Fibroblast of upper back skin (primary cell): ENCODE results near the gene PLBD2.

ENCODE experiments used
- DNase-seq: peaks from one replicate; pipeline ENCODE4 v3.0.0-alpha.2; 2013

PLBD2 gene

DNA sequence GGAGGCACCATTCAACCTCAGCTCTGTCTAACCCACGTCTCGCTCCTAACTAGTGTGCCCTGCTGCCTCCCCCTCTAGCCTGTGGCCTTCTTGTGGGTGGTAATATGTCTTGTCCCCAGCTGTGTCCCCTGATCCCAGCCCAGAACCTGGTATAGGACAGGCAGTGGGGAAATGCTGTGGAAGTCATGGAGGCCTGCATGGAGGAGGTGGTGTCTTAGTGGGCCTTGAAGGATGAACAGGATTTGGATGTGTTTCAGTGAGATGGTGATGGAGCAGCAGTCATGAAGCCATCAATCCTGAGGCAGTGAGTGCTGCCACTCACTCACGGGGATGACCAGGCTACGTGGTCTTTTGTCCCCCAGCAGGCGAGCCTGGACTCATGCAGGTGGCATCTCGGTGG, 13.4 kb downstream of the PLBD2 start:
- DNase-seq = no peak

DNA sequence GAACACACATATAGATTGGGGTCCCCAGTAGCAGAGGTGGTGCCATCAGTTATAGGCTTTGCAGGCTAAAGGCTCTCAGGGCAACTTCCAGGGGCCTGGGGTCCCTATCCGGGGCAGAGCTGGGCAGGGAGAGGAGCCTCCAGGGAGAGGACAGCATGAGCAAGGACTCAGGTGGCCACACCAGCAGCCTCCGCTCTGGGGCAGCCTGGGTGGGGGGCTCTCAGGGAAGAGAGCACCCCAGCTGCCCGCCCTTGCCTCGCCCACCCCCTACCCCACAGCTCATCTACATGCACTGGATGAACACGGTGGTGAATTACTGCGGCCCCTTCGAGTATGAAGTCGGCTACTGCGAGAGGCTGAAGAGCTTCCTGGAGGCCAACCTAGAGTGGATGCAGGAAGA, 14.0 kb downstream of the PLBD2 start:
- DNase-seq = no peak

DNA sequence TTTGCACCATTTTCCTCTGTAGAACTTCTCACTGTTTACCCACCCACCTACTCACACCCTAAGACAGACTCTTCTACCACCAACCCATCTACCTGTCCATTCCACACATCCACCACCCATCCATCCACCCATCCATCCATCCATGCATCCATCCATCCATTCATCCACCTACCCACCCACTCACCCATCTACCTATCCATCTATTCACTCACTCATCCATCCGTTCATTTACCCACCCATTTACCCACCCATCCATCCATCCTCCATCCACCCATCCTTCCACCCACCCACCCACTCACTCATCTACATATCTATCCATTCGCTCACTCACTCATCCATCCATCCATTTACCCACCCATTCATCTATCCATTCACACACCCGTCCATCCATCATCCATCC, 15.1 kb downstream of the PLBD2 start:
- DNase-seq = no peak

DNA sequence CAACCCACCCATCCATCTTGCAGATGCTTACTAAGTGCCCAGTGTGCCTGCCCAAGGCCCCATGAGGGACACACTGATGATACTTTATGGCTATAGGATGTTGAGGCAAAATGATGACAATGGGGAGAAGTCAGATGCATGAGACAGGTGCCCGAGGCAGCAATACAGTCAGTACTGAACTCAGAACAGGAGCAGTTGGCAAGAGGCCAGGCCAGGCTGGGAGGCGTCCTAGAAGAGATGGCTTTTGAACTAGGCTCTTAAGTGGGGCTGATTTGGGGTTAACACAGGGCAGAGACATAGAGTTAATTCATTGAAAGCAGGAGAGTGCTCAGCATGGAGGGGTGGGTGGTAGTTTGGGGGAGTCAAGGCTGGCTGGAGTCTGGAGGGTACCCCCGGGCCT, 15.6 kb downstream of the PLBD2 start:
- no peak for DNase-seq

DNA sequence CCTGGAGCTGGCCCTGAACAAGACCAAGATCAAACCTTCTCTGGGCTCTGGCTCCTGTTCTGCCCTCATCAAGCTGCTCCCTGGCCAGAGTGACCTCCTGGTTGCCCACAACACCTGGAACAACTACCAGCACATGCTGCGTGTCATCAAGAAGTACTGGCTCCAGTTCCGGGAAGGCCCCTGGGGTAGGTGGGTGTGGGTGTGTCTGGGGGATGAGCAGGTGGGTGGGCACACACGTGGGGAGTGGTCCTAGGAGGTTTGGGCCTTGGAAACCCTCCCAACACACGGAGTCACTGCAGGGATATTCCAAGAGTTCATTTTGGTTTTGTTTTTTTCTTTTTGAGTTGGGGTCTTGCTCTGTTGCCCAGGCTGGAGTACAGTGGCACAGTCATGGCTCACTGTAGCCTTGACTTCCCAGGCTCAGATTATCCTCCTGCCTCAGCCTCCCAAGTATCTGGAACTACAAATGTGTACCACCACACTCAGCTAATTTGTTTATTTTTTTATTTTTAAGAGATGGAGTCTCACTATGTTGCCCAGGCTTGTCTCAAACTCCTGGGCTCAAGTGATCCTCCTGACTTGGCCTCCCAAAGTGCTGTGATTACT, 16.5 kb downstream of the PLBD2 start:
- no peak for DNase-seq

DNA sequence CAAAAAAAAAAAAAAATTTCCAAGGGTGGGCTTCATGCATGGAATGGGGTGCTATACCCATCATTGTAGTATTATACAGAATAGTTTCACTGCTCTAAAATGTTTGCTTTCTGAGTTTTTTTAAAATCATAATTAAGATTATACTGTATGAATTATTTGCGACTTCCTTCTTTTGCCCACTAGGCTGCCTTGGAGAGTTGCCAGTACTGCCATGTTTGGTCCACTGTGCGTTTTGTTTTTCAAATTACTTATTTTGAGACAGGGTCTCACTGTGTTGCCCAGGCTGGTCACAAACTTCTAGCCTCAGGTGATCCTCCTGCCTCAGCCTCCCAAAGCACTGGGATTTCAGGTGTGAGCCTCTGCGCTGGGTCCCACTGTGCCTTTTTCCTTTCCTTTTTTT, 19.9 kb downstream of the PLBD2 start:
- no peak for DNase-seq

DNA sequence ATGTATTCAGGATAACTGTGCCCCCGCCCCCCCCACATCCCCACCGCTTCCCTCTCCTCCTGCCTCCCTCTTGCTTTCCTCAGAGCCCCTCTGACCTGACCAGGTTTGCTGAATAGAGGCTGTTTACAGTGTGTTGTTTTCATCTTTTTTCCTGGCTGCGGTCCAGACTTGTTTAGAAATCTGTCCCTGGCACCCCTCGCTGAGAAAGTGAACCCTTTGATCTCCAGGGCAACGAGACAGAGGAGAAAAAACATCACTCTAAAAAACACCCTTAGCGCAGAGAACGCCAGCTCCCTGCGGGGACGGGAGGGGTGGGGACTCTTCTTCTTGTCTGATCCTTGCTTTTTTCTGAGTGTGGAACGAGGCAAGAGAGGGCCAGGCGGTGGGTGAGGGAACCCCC, 22.8 kb downstream of the PLBD2 start:
- DNase-seq = no peak

DNA sequence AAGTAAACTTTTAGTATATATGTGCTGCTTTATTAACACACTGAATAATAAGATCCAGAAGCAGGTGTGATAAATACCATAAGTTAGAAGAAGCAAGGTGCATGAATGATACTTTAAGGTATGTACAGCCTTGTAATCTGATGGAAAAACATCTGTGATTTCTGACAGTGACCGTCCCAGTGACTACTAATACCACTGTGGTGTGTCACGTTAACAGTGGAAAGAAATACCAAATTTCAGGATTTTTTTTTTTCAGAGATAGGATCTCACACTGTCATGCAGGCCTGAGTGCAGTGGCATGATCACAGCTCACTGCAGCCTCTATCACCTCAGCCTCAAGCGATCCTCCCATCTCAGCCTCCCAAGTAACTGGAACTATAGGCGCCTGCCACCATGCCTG, 23.8 kb downstream of the PLBD2 start:
- no peak for DNase-seq

DNA sequence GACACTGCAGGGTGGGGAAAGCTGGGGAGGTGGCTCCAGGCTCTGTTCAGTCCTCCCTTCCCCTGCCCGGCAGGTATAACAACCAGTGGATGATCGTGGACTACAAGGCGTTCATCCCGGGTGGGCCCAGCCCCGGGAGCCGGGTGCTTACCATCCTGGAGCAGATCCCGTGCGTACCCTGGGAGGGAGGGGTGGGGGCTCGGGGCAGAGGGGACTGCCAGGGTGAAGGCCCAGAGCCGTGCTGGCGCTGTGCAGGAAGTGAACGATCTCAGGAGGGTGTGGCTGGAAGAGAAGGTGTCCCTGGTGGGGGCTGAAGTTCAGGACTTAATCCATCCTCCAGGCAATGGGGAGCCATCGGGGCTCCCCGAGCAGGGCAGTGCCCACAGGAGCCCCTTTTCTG, 26.4 kb downstream of the PLBD2 start:
- DNase-seq = no peak

DNA sequence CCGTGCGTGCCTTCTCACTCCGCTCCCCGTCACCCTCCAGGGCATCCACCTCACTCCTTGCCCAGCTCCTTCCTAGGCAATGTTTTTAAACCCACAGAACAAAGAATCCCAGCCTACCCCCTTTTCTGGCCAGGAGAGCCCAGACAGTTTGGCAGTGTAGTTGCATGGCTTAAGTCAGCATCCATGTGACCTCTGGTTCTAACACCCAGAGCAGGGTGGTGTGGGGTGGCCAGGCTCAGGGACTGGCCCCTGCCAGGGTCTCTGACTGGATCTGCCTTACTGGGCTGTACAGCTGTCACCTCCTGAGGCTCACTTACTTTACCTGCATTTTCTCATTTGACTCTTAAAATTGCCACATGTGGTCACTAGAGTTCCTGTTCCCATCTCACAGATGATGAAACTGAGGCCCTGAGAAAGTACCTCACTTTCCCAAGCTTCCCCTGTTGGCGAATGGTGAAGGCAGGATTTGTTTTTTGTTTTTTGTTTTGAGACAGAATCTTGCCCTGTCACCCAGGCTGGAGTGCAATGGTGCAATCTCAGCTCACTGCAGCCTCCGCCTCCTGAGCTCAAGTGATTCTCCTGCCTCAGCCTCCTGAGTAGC, 27.0 kb downstream of the PLBD2 start:
- DNase-seq = no peak

DNA sequence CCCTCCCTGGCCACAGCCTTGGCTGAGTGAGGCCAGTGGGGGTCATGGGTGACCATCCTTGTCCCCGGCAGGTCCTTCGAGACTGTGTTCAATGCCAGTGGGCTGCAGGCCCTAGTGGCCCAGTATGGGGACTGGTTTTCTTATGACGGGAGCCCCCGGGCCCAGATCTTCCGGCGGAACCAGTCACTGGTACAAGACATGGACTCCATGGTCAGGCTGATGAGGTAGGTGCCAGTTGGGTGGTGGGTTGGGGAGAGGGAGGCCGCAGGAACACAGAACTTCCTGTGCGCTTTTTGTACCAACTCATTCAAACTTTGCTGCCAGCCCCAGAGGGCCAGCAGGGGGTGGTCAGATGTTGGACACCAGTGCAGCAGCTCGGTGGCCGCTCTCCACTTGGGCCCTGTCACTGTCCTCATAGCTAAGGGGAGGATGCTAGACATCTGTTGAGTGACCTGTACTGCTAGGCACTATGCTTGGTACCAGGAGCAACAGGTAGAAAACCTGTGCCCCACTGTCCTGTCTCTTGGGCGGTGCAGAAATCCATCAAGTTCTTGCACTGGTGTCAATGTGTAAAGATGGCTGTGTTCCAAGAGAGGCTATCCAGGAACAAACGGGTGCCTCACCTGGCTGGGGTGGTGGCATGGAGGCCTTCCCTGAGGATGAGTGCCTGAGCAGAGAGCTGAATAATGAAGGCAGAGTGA, 28.6 kb downstream of the PLBD2 start:
- no peak for DNase-seq

DNA sequence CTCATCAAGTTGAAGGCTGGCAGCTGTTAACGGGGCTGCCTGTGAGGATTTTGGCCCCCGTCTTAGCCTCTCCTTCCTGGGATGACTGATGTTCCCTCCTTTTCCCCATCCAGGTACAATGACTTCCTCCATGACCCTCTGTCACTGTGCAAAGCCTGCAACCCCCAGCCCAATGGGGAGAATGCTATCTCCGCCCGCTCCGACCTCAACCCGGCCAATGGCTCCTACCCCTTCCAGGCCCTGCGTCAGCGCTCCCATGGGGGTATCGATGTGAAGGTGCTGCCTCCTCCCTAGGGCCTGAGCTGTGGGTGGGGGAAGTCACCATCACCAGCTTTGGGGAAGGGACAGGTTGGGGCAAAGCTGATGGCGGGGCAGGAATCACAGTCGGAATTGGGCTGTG, 29.2 kb downstream of the PLBD2 start:
- DNase-seq = no peak

DNA sequence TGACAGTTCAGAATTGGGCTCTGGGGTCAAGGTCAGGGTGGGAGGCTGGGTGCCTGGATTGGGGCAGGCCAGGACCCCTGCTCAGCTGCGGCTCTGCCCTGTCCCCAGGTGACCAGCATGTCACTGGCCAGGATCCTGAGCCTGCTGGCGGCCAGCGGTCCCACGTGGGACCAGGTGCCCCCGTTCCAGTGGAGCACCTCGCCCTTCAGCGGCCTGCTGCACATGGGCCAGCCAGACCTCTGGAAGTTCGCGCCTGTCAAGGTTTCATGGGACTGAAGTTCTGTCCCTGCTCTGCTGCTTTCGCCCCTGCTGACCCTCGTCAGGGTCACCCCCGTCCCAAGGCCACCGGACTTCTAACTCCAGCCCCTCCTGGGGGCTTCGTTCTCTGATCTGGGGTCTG, 30.0 kb downstream of the PLBD2 start:
- no peak for DNase-seq

DNA sequence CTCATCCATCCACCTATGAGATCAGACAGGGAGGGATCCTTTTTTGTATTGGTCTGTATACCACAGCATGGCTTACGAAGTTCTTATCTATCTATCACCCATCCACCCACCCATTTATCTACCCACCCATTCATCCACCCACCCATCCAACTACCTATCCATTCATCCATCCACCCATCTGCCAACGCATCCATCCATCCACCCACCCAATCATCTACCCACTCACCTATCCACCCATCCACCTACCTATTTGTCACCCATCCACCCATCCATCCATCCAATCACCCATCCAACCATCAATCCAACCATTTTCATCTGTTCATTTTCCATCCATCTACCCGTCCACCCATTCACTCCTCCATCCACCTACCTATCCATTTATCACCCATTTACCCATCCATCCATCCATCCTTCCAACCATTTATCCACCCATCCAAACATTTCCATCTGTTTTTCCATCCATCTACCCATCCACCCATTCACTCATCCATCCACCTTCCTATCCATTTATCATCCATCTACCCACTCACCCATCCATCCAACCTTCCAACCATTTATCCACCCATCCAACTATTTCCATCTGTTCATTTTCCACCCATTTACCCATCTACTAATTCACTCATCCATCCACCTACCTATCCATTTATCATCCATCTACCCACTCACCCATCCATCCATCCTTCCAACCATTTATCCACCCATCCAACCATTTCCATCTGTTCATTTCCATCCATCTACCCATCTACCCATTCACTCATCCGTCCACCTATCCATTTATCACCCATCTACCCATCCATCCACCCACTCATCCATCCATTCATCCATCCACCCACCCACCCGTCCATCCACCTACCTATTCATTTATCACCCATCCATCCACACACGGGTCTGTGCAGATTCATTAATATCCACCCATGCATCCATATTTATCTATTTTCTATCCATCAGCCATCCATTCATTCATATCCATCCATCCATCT, 32.0 kb downstream of the PLBD2 start:
- DNase-seq = no peak

DNA sequence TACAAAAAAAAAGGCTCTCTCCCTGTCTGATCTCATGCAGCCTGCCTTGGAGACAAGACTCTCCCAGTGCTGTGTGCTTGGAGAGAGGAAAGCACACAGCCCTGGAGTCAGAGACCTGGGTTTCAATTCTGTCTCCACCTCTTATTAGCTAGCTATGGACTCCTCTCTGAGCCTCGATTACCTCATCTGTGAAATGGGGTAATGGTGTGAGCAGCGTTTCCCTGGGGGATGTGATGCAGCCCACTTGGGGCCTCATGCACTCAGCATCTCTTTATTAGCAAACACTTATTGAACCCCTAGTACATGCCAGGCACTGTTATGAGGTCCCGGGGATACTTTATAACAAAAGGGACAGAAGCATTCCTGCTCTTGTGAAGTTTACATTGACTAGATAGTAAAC, 32.8 kb downstream of the PLBD2 start:
- DNase-seq = no peak

DNA sequence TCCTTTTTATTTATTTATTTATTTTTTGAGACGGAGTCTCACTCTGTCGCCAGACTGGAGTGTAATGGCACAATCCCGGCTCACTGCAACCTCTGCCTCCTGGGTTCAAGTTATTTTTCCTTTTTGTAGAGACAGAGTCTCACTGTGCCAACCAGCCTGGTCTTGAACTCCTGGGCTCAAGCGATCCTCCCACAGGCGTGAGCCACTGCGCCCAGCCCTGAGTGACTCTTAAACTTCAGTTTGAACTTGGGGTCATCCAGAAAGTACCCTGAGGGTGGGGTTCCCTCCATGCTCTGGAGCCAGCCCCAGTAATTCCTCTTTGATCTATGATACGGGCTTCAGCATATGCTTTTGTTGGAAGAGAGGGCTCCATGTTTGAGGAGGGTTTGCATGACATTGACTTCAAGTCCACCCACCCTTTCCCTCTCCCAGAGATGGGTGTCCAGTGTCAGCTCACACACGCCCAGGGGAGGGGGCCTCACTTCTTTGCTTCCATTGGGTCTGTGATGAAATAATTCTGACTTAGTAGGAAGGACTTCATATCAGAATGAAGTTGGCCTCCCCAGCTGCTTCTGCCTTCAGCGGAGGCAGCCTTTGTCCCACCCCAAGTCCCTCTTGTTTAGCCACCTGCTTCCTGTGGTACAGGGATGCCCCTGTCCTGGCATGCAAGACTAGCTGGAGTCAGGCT, 33.4 kb downstream of the PLBD2 start:
- DNase-seq = no peak

DNA sequence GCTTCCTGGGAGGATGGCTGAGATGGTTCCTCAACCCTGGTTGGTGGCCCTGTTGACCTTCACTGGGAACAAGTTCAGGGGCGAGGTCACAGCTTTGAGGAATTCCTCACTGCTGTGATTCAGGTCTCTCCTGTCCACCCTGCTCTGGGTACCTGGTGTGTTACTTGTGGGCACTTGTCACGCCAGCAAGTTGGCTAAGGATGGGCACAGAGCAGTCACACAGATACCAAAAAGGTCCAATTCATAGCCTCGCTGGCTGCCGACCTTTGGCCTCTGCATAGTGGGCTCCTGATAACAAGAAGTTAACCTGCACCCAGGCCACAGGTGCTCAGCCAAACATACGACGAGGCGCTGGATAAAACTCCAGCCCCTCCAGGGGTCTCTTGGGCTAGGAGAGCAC, 34.1 kb downstream of the PLBD2 start:
- no peak for DNase-seq

DNA sequence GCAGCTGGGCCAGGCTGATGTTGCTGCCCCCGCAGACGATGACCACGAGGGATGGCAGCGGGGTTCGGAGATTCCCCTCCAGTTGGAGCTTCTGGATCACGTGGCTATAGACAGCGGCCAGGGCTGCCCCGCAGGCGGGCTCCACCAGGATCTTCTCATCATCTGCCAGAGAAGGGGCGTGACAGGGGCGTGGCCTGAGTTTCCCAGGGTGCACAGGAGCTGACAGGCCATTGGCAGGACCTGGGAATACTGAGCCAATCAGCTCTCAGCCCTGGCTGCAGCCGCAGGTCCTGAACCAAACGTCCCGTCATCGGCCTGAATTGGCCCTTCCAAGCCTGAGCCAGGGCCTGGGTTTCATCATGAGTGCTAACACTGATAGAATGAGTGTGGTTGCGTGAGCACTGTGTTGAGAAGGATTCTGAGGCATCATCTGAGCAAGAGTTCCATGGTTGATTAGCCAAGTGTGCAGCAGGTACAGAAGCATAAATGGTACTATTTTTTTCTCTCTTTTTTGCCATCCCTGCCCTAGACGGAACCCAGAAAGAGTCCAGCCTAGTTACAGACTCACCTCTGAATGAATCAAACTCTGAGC, 34.7 kb downstream of the PLBD2 start:
- peak; percentile 5 for DNase-seq

DNA sequence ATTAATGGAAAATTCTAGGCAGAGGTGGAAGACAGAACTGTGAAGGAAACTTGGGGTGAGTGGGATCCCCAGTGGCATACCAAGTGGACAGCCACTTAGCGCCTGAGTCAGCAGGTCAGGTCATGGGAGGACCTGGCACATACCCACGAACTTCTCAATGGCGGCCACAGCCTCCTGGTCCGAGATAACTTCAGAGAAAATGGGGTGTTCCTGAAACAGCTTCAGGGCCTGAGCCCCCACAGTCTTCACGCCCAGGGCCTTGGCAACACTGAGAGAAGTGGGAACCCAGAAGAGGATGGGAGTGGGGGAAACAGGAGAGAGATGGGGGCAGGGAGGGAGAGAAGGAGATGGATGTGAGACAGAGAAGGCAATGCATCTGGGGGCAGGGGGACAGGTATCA, 35.4 kb downstream of the PLBD2 start:
- DNase-seq = no peak

DNA sequence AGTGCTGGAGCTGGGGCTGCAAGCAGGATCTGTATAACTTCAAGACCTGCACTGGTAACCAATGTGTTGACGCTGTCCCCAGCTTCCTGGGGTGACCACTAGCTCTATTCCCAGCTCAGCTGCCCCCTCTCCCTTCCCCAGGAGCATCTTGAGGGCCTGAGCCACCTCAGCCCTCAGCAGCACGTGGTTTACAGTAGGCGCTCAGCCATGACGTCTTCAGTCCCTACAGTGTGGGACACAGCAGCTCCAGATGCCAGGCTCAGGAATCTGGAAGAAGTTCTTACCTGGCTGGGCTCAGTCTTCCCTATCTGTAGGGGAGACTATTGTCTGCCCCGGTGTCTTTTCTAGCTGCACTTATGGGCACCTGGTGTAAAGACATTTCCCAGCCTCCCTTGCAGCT, 36.7 kb downstream of the PLBD2 start:
- no peak for DNase-seq

DNA sequence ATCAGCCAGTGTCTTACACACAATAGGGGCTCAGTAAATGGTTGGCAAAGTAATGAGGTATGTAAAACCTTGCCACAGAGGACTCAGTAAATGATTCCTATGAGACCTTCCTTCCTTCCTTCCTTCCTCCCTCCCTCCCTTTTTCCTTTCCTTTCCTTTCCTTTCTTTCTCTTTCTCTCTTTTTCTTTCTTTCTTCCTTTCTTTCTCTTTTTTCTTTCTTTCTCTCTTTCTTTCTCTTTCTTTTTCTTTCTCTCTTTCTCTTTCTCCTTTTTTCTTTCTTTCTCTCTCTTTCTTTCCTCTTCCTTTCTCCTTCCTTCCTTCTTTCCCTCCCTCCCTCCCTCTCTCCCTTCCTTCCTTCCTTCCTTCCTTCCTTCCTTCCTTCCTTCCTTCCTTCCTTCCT, 37.8 kb downstream of the PLBD2 start:
- no peak for DNase-seq

DNA sequence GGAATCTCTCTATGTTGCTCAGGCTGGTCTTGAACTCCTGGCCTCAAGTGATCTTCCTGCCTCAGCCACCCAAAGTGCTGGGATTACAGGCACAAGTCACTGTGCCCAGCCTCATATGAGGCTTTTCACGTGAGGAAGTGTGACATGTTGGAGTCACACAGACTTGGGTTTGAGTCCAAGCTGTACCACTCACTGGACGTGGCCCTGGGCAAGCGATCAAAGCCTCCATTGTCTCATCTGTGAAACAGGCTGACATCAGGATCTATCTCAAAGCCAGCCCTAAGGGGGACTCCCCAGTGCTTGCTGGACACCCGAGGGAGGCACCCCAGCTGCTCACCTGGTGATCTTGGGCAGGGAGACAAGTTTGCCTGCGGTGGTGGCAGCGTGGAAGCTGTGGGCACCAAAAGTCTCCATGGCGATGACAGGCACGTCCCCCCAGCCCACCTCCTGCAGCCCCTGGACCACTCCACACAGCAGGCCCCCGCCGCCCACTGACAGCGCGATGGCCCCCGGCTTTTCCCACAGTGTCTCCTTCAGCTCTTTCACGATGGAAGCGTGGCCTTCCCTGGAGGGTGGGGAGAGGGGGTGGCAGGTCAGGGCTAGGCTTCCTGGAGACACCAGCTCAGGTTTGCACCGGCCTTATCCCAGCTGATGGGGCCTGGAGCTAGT, 38.6 kb downstream of the PLBD2 start:
- no peak for DNase-seq
